Neural cell (in vitro differentiated cells): ENCODE results near the gene DCLK3.

ENCODE experiments used
- CTCF ChIP-seq: fragments of 450-650 bp; IDR thresholded peaks from 2 replicates; pipeline ENCODE4 v1.5.1; 2014; ENCODE audit warnings: antibody characterized with exemption, mild to moderate bottlenecking, moderate library complexity; ENCODE audit not compliant: poor library complexity, severe bottlenecking
- EP300 ChIP-seq: fragments of 450-650 bp; conservative IDR thresholded peaks from 2 replicates; pipeline ENCODE4 v1.6.1; 2014; ENCODE audit warnings: antibody characterized with exemption, mild to moderate bottlenecking, moderate library complexity; ENCODE audit not compliant: poor library complexity, severe bottlenecking
- EZH2 ChIP-seq: fragments of 200-600, 300-800 bp; shearing (Covaris generic), sonication (generic); IDR thresholded peaks from 2 replicates; pipeline ENCODE4 v1.6.1; 2014; ENCODE audit warnings: antibody characterized with exemption, low read length, borderline replicate concordance, mild to moderate bottlenecking; ENCODE audit not compliant: insufficient read depth, poor library complexity, severe bottlenecking
- MXI1 ChIP-seq: fragments of 450-650 bp; conservative IDR thresholded peaks from 2 replicates; pipeline ENCODE4 v1.6.1; 2014; ENCODE audit warnings: antibody characterized with exemption, mild to moderate bottlenecking; ENCODE audit not compliant: poor library complexity, severe bottlenecking
- POLR2AphosphoS5 ChIP-seq: IDR thresholded peaks from 2 replicates; pipeline ENCODE4 v1.6.1; 2012

- TF ChIP-seq CTCF, result no peak
- no peak for TF ChIP-seq EZH2
- TF ChIP-seq EP300, result no peak
- TF ChIP-seq POLR2AphosphoS5, result no peak
- no peak for TF ChIP-seq MXI1
These were observed 19.6 kb downstream of the DCLK3 start for GRCh38 chr3:36744763-36745162.
